PC-9 (cell line): ENCODE data around the gene INTS13. TPM values are rescaled to one million over a fixed set of nuclear protein-coding genes. Genes with fewer than 3 reads are reported as not detected.
A peak's percentile ranks its signal among the peaks of the same experiment; 100 is the strongest.

Experiments used
- BruUV-seq: library from RNA; stranded (reverse); fragments of 400-500 nt; replicated peaks from 2 replicates; lab custom pipeline; 2021; lab: Mats Ljungman, UMichigan
- CTCF ChIA-PET: fragments of 300-600 bp; sonication (Branson Sonifier 250); formaldehyde crosslinking; loops from one replicate; lab custom pipeline; 2022; ENCODE audit warnings: antibody characterized with exemption; lab: Charles Lee
- POLR2A ChIA-PET: fragments of 300-600 bp; sonication (Branson Sonifier 250); formaldehyde crosslinking; loops from one replicate; lab custom pipeline; 2022; ENCODE audit warnings: antibody characterized with exemption; ENCODE audit not compliant: unreplicated experiment; lab: Charles Lee
- DNase-seq, 2 experiments: peaks; one replicate each; pipeline versions ENCODE4 v3.0.0 to v3.0.0-alpha.2; 2015 to 2022; ENCODE audit warnings: mixed read lengths in 1 of 2
- H2AFZ ChIP-seq: fragments of 200-600 bp; sonication (generic); 2 replicates; pipeline ENCODE4 v1.8.1; 2017; ENCODE audit warnings: antibody characterized with exemption
- H3F3A ChIP-seq: fragments of 200-600 bp; sonication (generic); 2 replicates; pipeline ENCODE4 v1.8.1; 2017; ENCODE audit warnings: antibody characterized with exemption, mild to moderate bottlenecking, low read depth; ENCODE audit not compliant: insufficient read depth
- H3K27ac ChIP-seq: fragments of 200-600 bp; sonication (generic); 2 replicates; pipeline ENCODE4 v1.6.1; 2016; ENCODE audit warnings: mixed run types
- H3K27me3 ChIP-seq: fragments of 200-600 bp; sonication (generic); 2 replicates; pipeline ENCODE4 v1.6.1; 2016; ENCODE audit warnings: low read depth, mixed run types; ENCODE audit not compliant: insufficient read depth
- H3K36me3 ChIP-seq: fragments of 200-600 bp; sonication (generic); 2 replicates; pipeline ENCODE4 v1.6.1; 2016; ENCODE audit warnings: low read depth, mixed run types
- H3K4me1 ChIP-seq: fragments of 200-600 bp; sonication (generic); replicated peaks from 2 replicates; pipeline ENCODE4 v1.6.1; 2016; ENCODE audit warnings: mixed run types; ENCODE audit not compliant: insufficient read depth
- H3K4me2 ChIP-seq: fragments of 200-600 bp; sonication (generic); 2 replicates; pipeline ENCODE4 v1.6.1; 2017; ENCODE audit warnings: mixed run types
- H3K4me3 ChIP-seq: fragments of 200-600 bp; sonication (generic); 2 replicates; pipeline ENCODE4 v1.6.1; 2016; ENCODE audit warnings: mixed run types
- H3K79me2 ChIP-seq: fragments of 200-600 bp; sonication (generic); 2 replicates; pipeline ENCODE4 v1.6.1; 2017; ENCODE audit warnings: low read depth, mixed run types
- H3K9me2 ChIP-seq: fragments of 200-600 bp; sonication (generic); 2 replicates; pipeline ENCODE4 v1.8.1; 2017; ENCODE audit warnings: mild to moderate bottlenecking; ENCODE audit not compliant: insufficient read depth
- H3K9me3 ChIP-seq: fragments of 200-600 bp; sonication (generic); 2 replicates; pipeline ENCODE4 v1.8.1; 2016; ENCODE audit warnings: low read depth; ENCODE audit not compliant: insufficient read depth
- H4K20me1 ChIP-seq: fragments of 200-600 bp; sonication (generic); 2 replicates; pipeline ENCODE4 v1.8.1; 2017; ENCODE audit not compliant: insufficient read depth
- EZH2 ChIP-seq: fragments of 200-600 bp; sonication (generic); IDR thresholded peaks from 2 replicates; pipeline ENCODE4 v1.8.0; 2017; ENCODE audit warnings: antibody characterized with exemption, low read depth
- intact Hi-C: fragments of 100-400 bp; cut with micrococcal nuclease; formaldehyde crosslinking; loops from one replicate; pipeline ENCODE4 v1.10.0; 2022; ENCODE audit not compliant: unreplicated experiment
- total RNA-seq: library from RNA; stranded (reverse); gene quantifications from 2 replicates; pipeline ENCODE4 v1.2.3, GENCODE V29; 2021
- TF ChIP-seq, protein P1 (sequence below): fragments of 200-600 bp; sonication (generic); conservative IDR thresholded peaks from 2 replicates; pipeline ENCODE4 v1.6.1; 2017; ENCODE audit warnings: mixed run types, antibody characterized with exemption, mild to moderate bottlenecking, moderate library complexity

The INTS13 gene
- total RNA-seq, 1 experiment from 2014 or later: 40.8 TPM

DNA sequence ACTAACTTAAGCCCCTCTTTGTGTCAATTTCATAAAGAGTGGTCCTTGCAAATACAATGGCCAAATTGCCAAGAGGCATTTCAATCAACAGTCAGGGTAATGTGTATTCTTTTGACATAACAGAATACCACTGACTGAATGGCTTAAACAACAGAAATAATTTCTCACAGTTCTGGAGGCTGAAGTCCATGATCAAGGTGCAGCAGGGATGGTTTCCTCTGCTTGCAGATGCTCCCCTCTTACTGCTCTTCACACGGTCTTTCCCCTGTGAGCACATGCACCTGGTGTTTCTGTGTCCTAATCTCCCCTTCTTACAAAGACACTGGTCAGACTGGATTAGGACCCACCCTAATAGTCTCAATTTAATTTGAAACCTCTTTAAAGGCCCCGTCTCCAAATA, 32.4 kb upstream of the INTS13 start:
- POLR2A ChIA-PET: no interaction called here
- Histone ChIP-seq H3K4me1 (no peaks in the 10 kb centered on the region), H2AFZ (no peak overlapping the region), H3K4me2 (no peak overlapping the region), H4K20me1 (no peaks in the 10 kb centered on the region), H3F3A (no peaks in the 10 kb centered on the region), H3K9me3 (no peaks in the 10 kb centered on the region), H3K36me3 (0 out of 2 replicates have a peak, but pooled peaks cover 5% of the 10 kb centered on the region), H3K4me3 (no peak overlapping the region), H3K9me2 (no peaks in the 10 kb centered on the region), H3K27ac (no peak overlapping the region), H3K79me2 (no peaks in the 10 kb centered on the region), H3K27me3 (no peaks in the 10 kb centered on the region)
- TF ChIP-seq, protein P1, sequence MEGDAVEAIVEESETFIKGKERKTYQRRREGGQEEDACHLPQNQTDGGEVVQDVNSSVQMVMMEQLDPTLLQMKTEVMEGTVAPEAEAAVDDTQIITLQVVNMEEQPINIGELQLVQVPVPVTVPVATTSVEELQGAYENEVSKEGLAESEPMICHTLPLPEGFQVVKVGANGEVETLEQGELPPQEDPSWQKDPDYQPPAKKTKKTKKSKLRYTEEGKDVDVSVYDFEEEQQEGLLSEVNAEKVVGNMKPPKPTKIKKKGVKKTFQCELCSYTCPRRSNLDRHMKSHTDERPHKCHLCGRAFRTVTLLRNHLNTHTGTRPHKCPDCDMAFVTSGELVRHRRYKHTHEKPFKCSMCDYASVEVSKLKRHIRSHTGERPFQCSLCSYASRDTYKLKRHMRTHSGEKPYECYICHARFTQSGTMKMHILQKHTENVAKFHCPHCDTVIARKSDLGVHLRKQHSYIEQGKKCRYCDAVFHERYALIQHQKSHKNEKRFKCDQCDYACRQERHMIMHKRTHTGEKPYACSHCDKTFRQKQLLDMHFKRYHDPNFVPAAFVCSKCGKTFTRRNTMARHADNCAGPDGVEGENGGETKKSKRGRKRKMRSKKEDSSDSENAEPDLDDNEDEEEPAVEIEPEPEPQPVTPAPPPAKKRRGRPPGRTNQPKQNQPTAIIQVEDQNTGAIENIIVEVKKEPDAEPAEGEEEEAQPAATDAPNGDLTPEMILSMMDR: no peak
- TF ChIP-seq EZH2: no peak
- intact Hi-C loops: no loop called here
- TSS peak; percentile 9 for BruUV-seq
- DNase-seq: no peak
- CTCF ChIA-PET: no interaction called here

DNA sequence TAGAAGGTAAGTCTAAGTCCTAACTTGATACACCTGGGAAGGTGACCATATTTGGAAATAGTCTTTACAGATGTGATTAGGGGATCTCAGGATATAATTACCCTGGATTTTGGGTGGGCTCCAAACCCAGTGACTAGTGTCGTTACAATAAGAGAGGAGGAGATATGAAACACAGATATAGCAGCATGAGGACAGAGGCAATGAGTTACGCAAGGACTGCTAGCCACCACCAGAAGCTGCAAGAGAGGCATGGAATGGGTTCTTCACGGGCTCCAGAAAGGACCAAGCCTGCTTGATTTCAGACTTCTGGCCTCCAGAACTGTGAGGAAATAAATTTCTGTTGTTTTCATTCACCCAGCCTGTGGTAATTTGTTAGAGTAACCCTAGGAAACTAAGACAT, 29.1 kb upstream of the INTS13 start:
- Histone ChIP-seq H3K27ac (no peak overlapping the region), H4K20me1 (no peaks in the 10 kb centered on the region), H3F3A (no peaks in the 10 kb centered on the region), H2AFZ (no peak overlapping the region), H3K27me3 (no peaks in the 10 kb centered on the region), H3K9me2 (no peaks in the 10 kb centered on the region), H3K36me3 (0 out of 2 replicates have a peak, but pooled peaks cover 5% of the 10 kb centered on the region), H3K4me2 (no peak overlapping the region), H3K9me3 (no peaks in the 10 kb centered on the region), H3K4me1 (no peaks in the 10 kb centered on the region), H3K79me2 (no peaks in the 10 kb centered on the region), H3K4me3 (no peak overlapping the region)
- DNase-seq: no peak
- ChIA-PET CTCF (no interaction called here), POLR2A (no interaction called here)
- intact Hi-C loops: no loop called here
- no TSS peak for BruUV-seq
- no peak for TF ChIP-seq EZH2
- TF ChIP-seq, protein P1: no peak

DNA sequence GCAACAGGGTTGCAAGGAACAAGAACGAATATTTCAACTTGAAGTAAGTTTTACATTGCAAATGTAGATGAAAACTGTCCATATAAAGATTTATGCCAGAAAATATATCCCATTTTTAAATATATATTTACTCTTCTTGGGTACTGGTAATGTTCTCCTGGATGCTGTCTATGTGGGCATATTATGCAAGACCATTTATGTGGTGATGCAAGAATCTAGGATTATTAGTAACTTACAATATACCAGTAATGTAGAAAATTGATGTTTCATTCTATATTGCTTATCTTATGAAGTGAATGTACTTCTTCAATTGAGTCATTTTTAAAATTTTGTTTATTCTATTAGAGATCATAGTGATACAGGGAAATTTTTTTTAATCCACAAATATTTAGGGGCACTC, 25.6 kb upstream of the INTS13 start:
- no peak overlapping the region for H3K27ac ChIP-seq
- H3K79me2 ChIP-seq: no peaks in the 10 kb centered on the region
- no peak overlapping the region for H2AFZ ChIP-seq
- no peaks in the 10 kb centered on the region for H4K20me1 ChIP-seq
- no peaks in the 10 kb centered on the region for H3F3A ChIP-seq
- H3K9me2 ChIP-seq: no peaks in the 10 kb centered on the region
- no peaks in the 10 kb centered on the region for H3K4me1 ChIP-seq
- no peak overlapping the region for H3K4me2 ChIP-seq
- no TSS peak for BruUV-seq
- no peaks in the 10 kb centered on the region for H3K27me3 ChIP-seq
- CTCF ChIA-PET: no interaction called here
- TF ChIP-seq EZH2: no peak
- TF ChIP-seq, protein P1: no peak
- no peaks in the 10 kb centered on the region for H3K9me3 ChIP-seq
- intact Hi-C loops: no loop called here
- POLR2A ChIA-PET: no interaction called here
- 0 out of 2 replicates have a peak, but pooled peaks cover 10% of the 10 kb centered on the region for H3K36me3 ChIP-seq
- no peak for DNase-seq
- no peak overlapping the region for H3K4me3 ChIP-seq
